Liver (tissue), 3 donors: Measurements from ENCODE around the gene VEPH1.

Experiments
- ATF3 ChIP-seq: IDR thresholded peaks from 2 replicates; pipeline ENCODE4 v1.6.1; 2016; ENCODE audit warnings: antibody characterized with exemption
- CTCF ChIP-seq: fragments of 150-350 bp; IDR thresholded peaks from 2 replicates; pipeline ENCODE4 v1.5.1; 2017; ENCODE audit warnings: improper control_type of control experiment, low read depth, low read length; ENCODE audit not compliant: missing input control
- EGR1 ChIP-seq, 2 donors: IDR thresholded peaks; 2 replicates each; pipeline ENCODE4 v1.6.1; 2016 to 2018; ENCODE audit warnings: antibody characterized with exemption in 2 of 2, low read depth in 2 of 2
- GABPA ChIP-seq, 2 donors: IDR thresholded peaks in 1 of 2; conservative IDR thresholded peaks in 1 of 2; 2 replicates each; pipeline ENCODE4 v1.6.1; 2016; ENCODE audit warnings: antibody characterized with exemption in 2 of 2, mild to moderate bottlenecking in 1 of 2, moderate library complexity in 1 of 2
- HNF4G ChIP-seq: IDR thresholded peaks from 2 replicates; pipeline ENCODE4 v1.6.1; 2016; ENCODE audit warnings: antibody characterized with exemption
- JUND ChIP-seq, 2 donors: IDR thresholded peaks; 2 replicates each; pipeline ENCODE4 v1.6.1; 2016; ENCODE audit warnings: antibody characterized with exemption in 2 of 2
- MAX ChIP-seq: IDR thresholded peaks from 2 replicates; pipeline ENCODE4 v1.6.1; 2016; ENCODE audit warnings: antibody characterized with exemption
- RAD21 ChIP-seq, 2 donors: IDR thresholded peaks; 2 replicates each; pipeline ENCODE4 v1.6.1; 2016; ENCODE audit warnings: antibody characterized with exemption in 2 of 2, mild to moderate bottlenecking in 2 of 2
- REST ChIP-seq: IDR thresholded peaks from 2 replicates; pipeline ENCODE4 v1.6.1; 2016; ENCODE audit warnings: antibody characterized with exemption, mild to moderate bottlenecking
- RXRA ChIP-seq, 2 donors: IDR thresholded peaks; 2 replicates each; pipeline ENCODE4 v1.6.1; 2017 to 2018; ENCODE audit warnings: antibody characterized with exemption in 2 of 2, mild to moderate bottlenecking in 1 of 2
- SP1 ChIP-seq: IDR thresholded peaks from 2 replicates; pipeline ENCODE4 v1.6.1; 2018; ENCODE audit warnings: antibody characterized with exemption, mild to moderate bottlenecking
- TAF1 ChIP-seq: conservative IDR thresholded peaks from 2 replicates; pipeline ENCODE4 v1.6.1; 2016; ENCODE audit warnings: antibody characterized with exemption, mild to moderate bottlenecking
- YY1 ChIP-seq: IDR thresholded peaks from 2 replicates; pipeline ENCODE4 v1.6.1; 2016; ENCODE audit warnings: antibody characterized with exemption, mild to moderate bottlenecking
- ZBTB33 ChIP-seq: IDR thresholded peaks from 2 replicates; pipeline ENCODE4 v1.6.1; 2016; ENCODE audit warnings: antibody characterized with exemption
- donor health status: healthy.
- donor health status: healthy.

- TF ChIP-seq CTCF (no peak), MAX (no peak), YY1 (no peak), JUND (IDR thresholded peaks at IDR 0.05) (no peak), ATF3 (no peak), EGR1 (IDR thresholded peaks at IDR 0.05; ENCODE audit: low read depth in 2 of 2) (no peak), TAF1 (no peak), SP1 (no peak), REST (no peak), RAD21 (IDR thresholded peaks at IDR 0.05) (no peak), ZBTB33 (no peak), RXRA (IDR thresholded peaks at IDR 0.05) (no peak), HNF4G (no peak), GABPA (IDR thresholded peaks at IDR 0.05 in 1 of 2, conservative IDR thresholded peaks at IDR 0.05 in 1 of 2) (no peak)
Measured at GRCh38 chr3:157531771-157532170, 28.6 kb upstream of the VEPH1 start.
